ENCODE results near the gene KDM6B. TPM values are rescaled to one million over a fixed set of nuclear protein-coding genes. Genes with fewer than 3 reads are reported as not detected.

The KDM6B gene
- total RNA-seq, 1 donor from 2014 or later, result 52.9 TPM

- Mint-ChIP-seq H3K4me1 (ENCODE audit: unreplicated experiment) (peaks cover 8% of the 10 kb centered on the region), H3K4me3 (ENCODE audit: unreplicated experiment) (no peak overlapping the region), H3K9me3 (ENCODE audit: unreplicated experiment) (no peaks in the 10 kb centered on the region), H3K36me3 (ENCODE audit: unreplicated experiment) (peaks cover 28% of the 10 kb centered on the region), H3K27me3 (ENCODE audit: unreplicated experiment) (no peaks in the 10 kb centered on the region), H3K27ac (ENCODE audit: unreplicated experiment) (peak overlapping the region; percentile 10)
- no peak for TF ChIP-seq CTCF (IDR thresholded peaks at IDR 0.05)
- peak; percentile 48 for DNase-seq (ENCODE audit: extremely low spot score, unreplicated experiment)
Measured at GRCh38 chr17:7854078-7854777, 20.2 kb downstream of the KDM6B start.

GRCh38 chr17:7854851-7855659 lies 21.0 kb downstream of the KDM6B start, which contains the start of gene TMEM88:
Gene TMEM88 (plus strand): TSS chr17:7855066. CDS start chr17:7855075, 9 bp downstream.
- peak; percentile 75 for DNase-seq (ENCODE audit: extremely low spot score, unreplicated experiment)
- TF ChIP-seq CTCF (IDR thresholded peaks at IDR 0.05), result no peak
- no peaks in the 10 kb centered on the region for H3K27me3 Mint-ChIP-seq (ENCODE audit: unreplicated experiment)
- H3K4me3 Mint-ChIP-seq (ENCODE audit: unreplicated experiment), result no peak within 1 kb of the TSS
- peak within 1 kb of the TSS; percentile 10 for H3K27ac Mint-ChIP-seq (ENCODE audit: unreplicated experiment)
- H3K4me1 Mint-ChIP-seq (ENCODE audit: unreplicated experiment), result peaks cover 8% of the 10 kb centered on the region
- no peaks in the 10 kb centered on the region for H3K9me3 Mint-ChIP-seq (ENCODE audit: unreplicated experiment)
- peaks cover 23% of the 10 kb centered on the region for H3K36me3 Mint-ChIP-seq (ENCODE audit: unreplicated experiment)

- H3K4me3 Mint-ChIP-seq (ENCODE audit: unreplicated experiment), result no peak overlapping the region
- no peaks in the 10 kb centered on the region for H3K9me3 Mint-ChIP-seq (ENCODE audit: unreplicated experiment)
- peaks cover 17% of the 10 kb centered on the region for H3K36me3 Mint-ChIP-seq (ENCODE audit: unreplicated experiment)
- DNase-seq (ENCODE audit: extremely low spot score, unreplicated experiment), result no peak
- H3K4me1 Mint-ChIP-seq (ENCODE audit: unreplicated experiment), result peaks cover 8% of the 10 kb centered on the region
- no peak for TF ChIP-seq CTCF (IDR thresholded peaks at IDR 0.05)
- no peak overlapping the region for H3K27ac Mint-ChIP-seq (ENCODE audit: unreplicated experiment)
- H3K27me3 Mint-ChIP-seq (ENCODE audit: unreplicated experiment), result no peaks in the 10 kb centered on the region
Measured at GRCh38 chr17:7855660-7856010, 21.6 kb downstream of the KDM6B start.

GRCh38 chr17:7856011-7856810 lies 22.2 kb downstream of the KDM6B start:
- no peak for TF ChIP-seq CTCF (IDR thresholded peaks at IDR 0.05)
- H3K27me3 Mint-ChIP-seq (ENCODE audit: unreplicated experiment), result no peaks in the 10 kb centered on the region
- no peak overlapping the region for H3K27ac Mint-ChIP-seq (ENCODE audit: unreplicated experiment)
- peaks cover 8% of the 10 kb centered on the region for H3K4me1 Mint-ChIP-seq (ENCODE audit: unreplicated experiment)
- no peak for DNase-seq (ENCODE audit: extremely low spot score, unreplicated experiment)
- H3K36me3 Mint-ChIP-seq (ENCODE audit: unreplicated experiment), result peaks cover 12% of the 10 kb centered on the region
- H3K9me3 Mint-ChIP-seq (ENCODE audit: unreplicated experiment), result no peaks in the 10 kb centered on the region
- no peak overlapping the region for H3K4me3 Mint-ChIP-seq (ENCODE audit: unreplicated experiment)

Measured in osteocyte (in vitro differentiated cells).